ENCODE data around the gene MYL7. TPM values are rescaled to one million over a fixed set of nuclear protein-coding genes. Genes with fewer than 3 reads are reported as not detected.
"Not testable (repeated sequence)": the region's sequence is repeated elsewhere in the genome, so short reads cannot be mapped to it uniquely, and the experiment has no call there.

MYL7 gene
- total RNA-seq, 1 donor from 2014 or later = not detected

DNA sequence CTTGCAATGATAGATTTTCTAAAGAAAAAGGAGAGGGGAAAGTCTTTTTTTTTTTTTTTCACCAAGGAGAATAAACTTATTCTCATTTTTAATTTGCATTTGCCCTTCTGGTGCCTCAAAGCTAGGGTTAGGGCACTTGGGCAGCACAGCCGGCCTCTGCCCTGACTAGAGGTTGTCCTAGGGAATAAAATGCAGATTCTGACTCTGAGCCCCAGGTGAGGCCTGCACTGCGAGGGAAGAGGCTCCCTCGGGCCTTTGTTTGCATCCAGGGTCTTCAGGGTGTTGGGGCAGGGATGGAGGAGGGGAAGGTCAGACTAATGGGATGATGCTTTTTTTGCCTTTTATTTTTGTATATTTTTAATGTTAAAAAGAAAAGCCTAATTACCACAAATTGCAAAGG, 7.8 kb downstream of the MYL7 start:
- no peak for DNase-seq (ENCODE audit: low read depth in 2 of 2)

DNA sequence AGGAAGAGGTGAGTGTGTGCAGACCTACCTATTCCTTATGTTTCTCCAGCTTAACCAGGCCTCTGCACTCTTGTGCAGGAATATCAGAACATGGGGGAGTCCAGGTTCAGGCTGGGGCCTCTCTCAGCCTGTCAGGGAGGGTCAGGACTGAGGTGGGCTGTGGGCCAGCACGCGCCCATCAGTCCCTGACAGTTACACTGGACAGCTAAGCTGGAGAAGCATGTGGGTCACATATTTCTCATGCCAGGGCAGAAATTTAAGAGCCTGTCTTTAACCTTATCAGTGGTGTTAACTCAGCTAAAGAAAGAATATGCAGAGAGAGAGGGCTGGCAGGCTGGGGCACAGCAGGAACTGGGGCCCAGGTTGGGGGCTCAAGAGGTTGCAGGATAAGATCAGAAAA, 9.1 kb downstream of the MYL7 start:
- DNase-seq (ENCODE audit: low read depth in 2 of 2) = no peak

DNA sequence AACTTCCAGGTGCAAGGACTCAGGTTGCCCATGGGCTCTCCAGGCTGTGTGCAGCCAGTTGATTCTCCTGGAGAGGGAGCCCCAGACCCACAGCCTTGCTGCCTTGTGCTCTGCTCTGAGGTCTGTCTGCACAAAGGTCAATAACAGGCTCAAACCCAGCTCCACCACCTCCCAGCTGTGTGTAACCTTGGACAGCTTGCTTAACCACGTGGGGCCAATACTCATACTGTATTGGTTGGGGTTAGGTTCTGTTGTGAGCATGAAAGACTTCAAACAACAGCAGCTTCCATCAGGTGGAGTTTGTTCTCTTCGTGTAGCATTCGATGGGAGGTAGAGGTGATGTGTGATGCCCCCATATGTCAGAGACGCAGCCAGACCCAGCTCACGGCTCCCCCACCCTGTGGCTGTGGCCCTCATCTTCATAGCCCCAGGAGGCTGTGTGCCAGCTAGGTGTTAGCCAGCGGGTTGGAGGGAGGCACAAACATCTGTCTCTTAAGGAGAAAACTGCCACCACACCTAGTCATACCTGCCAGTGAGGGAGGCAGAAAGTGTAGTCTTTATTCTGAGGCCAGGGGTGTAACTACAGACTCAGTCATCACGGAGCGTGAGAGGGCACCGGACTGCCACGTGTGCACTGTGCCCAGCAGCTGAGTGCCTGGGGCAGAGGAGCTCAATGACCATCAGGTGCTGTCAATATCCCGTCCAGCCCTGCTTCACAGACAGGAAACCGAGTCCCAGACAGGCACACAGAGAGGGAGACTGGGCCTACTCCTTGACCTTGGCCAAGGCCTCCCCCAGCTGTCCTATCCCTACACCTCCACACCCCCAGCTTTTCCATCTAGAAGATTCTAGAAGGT, 9.7 kb downstream of the MYL7 start:
- no peak for DNase-seq (ENCODE audit: low read depth in 2 of 2)

DNA sequence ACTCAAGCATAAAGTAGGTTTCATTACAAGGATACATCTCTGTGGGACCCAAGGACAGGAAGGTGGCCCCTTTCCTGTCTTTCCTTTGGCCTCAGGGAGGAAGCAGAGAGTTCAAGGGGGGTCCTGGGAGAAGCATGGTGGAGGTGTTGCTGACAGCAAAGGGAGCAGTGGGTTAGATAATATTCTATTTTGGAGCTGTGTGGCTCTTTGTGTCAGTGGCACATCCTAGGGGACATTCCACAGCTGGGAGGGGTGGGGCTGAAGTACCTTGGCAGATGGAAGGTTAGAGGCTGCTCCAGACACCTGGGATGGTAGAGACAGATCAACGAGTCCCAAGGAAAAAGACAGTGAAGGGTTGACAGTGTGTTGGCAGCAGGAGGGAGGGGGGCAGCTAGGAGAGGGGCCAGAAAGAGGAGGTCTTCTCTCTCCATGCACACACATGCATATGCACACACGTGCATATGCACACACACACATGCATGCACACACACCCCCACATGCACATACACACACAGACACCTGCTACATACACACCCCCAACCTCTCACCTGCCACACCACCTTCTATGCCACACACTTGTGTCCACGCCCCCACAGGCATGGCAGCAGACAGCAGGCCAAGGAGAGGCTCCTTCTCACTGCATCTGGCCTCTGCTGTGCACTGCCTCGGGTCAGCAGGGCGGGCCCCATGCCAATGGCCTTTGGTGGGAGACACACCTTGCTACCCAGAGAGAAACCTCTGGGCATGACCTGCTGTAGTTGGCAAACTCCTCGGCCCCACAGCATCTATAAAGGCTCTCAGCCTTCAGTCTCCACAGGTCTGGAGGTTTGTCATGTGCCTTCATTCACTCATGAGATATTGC, 12.2 kb downstream of the MYL7 start:
- DNase-seq (ENCODE audit: low read depth in 2 of 2) = no peak

DNA sequence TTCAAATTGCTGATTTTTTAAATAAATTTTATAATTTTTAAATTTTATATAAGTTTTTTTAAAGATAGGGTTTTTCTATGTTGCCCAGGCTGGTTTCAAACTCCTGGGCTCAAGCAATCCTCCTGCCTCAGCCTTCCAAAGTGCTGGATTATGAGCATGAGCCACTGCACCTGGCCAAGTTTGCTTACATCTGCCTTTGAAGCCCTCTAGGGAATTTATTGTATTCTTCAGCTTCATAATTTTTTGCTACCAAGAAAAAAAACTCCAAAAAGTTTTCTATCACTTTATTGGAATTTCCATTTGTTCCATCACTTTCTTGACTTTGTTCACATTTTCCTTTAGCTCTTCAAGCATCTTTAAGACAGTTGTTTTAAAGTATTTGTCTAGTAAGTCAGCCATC, 14.0 kb downstream of the MYL7 start:
- DNase-seq (ENCODE audit: low read depth in 2 of 2) = no peak

DNA sequence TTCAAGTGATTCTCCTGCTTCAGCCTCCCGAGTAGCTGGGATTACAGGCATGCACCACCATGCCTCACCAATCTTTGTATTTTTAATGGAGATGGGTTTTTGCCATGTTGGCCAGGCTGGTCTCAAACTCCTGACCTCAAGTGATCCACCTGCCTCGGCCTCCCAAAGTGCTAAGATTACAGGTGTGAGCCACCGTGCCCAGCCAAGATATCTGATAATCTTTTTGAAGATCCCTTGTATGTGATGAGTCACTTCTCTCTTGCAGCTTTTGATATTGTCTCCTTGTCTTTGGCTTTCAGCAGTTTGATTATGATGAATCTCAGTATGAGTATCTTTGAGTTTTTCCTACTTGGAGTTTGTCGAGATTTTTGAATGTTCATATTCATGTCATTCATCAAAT, 14.6 kb downstream of the MYL7 start:
- DNase-seq (ENCODE audit: low read depth in 2 of 2) = not testable (repeated sequence)

DNA sequence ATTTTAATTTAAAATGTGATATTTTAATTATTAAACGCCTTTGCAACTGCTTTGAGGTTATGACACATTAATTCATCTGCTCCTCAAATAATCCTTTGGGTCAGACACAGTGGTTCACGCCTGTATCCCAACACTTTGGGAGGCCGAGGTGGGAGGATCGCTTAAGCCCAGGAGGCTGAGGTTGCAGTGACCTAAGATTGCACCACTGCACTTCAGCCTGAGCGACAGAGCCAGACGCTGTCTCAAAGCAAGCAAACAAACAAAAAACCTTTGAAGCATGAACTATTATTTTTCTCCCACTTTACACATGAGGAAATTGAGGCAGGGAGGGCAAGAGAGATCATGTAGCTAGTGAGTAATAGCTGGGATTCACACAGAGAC, 16.3 kb downstream of the MYL7 start:
- DNase-seq (ENCODE audit: low read depth in 2 of 2) = no peak

DNA sequence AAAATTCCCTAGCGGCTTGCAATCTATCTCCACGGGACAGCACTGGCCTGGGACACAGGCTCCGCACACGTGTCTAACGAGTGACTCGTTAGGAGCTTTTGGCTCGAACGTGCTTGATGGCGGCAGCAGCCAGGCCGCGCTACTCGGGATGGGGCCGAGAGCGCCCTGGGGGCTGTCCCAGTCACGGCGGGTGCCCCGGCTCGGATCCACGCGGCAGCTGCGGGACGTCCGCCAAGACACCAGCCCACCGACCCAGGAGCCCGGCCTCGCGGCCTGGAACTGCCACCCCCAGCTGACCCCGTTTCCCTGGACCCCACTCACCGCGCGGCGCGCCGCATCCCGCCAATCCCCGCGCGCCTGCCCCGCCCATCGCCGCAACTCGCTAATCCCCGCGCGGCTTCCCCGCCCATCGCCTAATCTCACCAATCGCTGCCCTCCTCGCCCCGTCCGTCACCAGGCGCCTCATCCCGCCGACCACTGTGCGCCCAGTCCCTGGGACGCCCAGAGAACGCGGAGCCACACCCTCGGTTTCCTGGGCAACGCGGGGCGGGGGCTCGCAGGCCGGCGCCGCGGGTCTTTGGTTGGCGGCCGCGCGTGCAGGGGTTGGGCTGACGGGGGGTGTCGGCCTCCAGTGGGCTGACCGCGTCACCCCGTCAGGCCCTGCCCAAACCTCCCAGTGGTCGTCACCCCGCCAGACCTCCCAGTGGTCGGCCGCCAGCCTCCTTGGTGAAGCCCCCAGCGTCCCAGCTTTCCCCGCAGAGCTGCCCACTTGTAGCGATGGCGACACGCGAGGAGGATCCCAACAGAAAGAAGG, 17.7 kb downstream of the MYL7 start, which contains the start of gene POLD2:
POLD2 (minus strand) TSS at position 359 of the 814 bp plus-strand sequence. CDS start 1,495 bp downstream, outside the sequence.
- peak; percentile 96 to 97 for DNase-seq (ENCODE audit: low read depth in 2 of 2)

DNA sequence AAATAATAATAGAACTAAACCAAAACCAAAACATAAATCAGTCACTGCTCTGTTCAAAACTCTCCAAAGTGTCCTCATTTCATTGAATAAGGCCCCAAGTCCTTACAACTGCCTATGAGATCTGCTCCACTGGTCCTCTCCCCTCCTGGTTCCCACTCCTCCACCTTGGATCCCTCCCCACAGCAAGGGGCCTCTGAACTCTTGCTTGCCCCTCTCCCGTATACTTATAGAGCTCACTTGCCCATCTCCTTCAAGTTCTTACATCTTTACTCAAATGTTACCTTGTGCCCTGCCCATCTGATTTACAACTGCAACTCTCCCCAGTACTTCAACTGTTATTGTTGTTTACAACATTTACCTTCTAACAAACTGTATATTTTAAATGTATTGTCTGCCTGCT, 18.6 kb downstream of the MYL7 start:
- DNase-seq (ENCODE audit: low read depth in 2 of 2) = no peak

DNA sequence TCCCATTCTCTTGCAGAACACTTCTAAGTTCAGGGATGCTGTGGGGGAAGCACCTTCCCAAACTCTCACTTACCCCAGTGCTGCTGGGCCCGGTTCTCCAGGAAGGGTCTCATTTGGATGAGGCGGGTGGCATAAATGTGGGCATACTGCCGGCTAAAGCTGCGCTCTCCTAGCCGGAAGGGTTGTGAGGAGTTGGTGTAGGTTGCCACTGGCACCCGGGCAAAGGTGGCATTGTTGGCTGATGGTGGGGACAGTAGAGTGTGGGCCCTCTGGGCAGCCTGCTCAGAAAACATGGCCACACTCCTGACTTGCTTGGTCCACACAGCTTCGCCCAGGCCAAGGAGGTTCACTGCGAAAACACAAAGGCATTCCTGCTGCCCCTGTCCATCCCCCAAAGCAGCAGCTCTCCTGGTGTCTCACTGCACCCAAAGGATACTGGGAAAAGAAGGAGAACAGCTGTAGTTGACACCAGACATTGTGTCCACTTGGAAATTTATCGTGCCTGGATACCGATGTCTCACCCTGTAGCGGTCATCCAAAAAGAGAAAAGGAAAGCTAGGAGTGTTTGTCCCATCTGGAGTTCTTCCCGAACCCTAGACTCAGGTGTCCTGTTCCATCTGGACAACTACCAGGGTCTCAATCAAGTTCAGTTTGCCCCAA, 19.2 kb downstream of the MYL7 start:
- DNase-seq (ENCODE audit: low read depth in 2 of 2) = no peak

DNA sequence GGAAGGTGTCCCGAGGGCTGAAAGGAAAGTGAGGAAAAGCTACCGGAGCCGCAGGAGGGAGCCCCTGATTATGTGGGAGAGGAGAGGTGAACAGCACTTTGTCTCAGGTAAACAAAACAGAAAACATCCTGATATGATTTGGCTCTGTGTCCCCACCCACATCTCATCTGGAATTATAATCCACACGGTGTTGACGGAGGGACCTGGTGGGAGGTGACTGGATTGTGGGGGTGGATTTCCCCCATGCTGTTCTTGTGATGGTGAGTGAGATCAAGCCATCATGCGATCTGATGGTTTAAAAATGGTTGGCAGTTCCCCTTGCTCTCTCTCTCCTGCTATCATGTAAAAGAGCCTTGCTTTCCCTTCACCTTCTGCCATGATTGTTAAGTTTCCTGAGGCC, 20.7 kb downstream of the MYL7 start:
- DNase-seq (ENCODE audit: low read depth in 2 of 2) = no peak

DNA sequence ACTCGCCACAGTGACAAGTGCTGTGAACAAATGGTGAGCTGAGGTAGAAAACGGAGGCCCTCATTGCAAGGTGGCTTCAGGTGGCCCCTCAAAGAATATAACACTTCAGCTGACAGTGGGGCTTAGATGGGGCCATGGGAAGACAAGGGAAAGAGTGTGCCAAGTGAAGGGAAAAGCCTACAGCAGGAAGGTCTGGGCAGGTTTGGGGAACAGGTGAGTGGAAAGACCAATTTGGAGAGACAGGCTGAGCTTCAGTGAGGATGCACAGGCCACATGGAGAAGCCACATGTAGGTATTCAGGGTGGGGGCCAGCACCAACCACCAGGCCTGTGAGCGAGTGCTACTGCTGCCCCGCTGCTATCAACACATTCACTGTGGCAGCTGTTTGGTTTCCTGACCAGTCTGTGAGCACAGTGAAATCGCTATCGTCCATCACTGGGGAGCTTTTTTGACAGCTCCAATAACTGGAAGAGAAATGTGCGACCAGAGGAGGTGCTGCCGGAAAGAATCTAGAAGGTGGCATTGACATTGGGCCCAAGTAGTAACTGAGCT, 21.2 kb downstream of the MYL7 start:
- no peak for DNase-seq (ENCODE audit: low read depth in 2 of 2)

DNA sequence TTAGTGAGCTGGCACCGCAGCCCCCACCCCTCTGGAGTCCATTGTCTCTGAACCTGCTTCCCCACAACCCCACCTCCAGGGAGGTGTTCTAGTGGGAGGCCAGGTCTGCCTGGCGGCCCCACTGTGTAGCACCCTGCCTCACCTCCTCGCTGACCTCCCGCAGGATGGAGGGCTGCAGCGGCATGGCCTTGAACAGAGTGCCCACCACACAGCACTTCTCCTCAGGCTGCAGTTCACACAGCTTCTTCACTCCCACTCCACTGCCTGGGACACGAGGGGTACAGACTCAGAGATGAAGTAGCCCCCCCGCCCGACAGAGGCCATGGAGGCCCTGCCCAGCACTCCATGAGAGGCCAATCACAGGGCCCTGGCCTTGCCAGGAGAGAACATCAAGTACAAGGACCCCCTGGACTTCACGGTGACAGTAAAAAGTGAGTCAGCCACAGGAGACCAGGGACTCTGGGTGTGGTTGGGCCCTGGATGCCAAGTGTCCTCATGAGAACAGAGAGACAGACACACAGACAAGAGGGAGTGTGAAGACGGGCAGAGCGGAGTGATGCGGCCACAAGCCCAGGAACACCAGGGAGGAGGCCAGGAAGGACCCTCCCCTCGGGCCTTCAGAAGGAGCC, 23.2 kb downstream of the MYL7 start:
- DNase-seq (ENCODE audit: low read depth in 2 of 2) = no peak

DNA sequence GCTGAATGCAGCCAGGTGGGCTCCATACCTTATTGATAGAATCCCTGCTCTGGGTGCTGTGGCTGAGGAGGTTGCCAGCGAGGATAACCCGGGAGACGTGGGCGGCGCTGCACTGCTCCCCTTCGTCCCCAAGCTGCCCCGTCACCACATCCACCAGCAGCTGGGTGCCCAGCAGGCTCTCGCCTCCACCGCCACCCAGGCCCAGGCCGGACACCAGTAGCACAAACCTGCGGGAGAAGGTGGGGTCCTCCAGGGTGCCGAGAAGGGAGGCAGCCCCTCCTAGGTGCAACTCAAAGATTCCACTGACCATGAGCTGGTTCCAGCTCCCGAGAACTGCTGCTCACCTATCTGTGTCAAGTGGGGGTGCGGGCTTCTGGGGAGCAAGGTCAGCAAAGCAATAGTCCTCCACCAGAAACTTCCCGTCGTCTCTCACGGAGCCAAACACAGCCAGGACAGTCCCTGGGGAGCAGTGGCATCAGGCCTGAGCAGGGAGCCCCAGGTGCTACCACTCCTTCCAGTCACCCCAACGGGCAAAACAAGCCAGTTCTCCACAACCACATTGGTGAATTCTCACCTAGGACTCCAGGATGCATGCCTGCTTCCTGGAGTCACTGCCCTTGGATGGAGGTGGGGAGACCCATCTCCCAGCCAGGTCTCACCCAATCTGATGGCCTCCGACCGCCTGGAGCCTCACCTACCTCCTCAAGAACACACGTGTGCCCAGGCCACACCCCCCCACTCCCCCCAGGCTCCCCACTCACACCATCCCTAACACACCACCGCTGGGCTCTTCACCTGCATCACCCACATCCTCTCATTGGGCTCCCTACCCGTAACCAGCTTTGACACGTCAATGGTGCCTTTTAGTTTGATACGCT, 24.1 kb downstream of the MYL7 start:
- DNase-seq (ENCODE audit: low read depth in 2 of 2) = no peak

DNA sequence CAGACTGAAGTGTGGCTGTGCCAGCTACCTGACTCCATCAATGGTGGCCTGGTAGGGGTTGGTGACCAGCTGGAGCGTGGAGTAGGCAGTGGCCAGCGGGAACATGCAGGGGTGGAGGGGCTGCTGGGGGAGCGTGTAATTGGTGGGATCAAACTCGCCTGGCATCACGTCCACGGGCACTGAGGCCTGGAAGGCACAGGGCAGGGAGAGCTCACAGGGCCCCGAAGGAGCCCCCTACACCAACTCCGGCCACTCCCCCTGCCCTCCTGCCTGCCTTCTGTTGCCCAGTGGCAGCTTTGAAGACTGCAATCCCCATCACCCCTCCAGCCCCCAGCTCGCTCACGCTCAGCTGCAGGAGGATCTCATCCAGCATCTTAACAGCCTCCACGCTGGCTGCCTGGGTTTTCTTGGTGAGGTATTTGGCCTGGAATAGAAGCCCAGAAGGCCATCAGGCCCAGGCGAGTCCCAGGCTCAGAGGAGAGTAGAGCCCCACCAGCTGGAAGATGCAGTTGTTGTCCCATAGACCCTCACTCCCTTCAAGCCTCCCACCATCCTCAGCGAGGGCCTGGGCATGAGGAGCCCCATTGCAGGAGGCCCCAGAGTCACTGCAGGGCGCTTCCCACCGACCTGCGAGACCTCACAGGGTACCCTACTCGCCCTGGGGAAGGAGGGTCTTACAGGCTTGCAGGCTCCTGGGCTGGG, 24.9 kb downstream of the MYL7 start:
- DNase-seq (ENCODE audit: low read depth in 2 of 2) = no peak

DNA sequence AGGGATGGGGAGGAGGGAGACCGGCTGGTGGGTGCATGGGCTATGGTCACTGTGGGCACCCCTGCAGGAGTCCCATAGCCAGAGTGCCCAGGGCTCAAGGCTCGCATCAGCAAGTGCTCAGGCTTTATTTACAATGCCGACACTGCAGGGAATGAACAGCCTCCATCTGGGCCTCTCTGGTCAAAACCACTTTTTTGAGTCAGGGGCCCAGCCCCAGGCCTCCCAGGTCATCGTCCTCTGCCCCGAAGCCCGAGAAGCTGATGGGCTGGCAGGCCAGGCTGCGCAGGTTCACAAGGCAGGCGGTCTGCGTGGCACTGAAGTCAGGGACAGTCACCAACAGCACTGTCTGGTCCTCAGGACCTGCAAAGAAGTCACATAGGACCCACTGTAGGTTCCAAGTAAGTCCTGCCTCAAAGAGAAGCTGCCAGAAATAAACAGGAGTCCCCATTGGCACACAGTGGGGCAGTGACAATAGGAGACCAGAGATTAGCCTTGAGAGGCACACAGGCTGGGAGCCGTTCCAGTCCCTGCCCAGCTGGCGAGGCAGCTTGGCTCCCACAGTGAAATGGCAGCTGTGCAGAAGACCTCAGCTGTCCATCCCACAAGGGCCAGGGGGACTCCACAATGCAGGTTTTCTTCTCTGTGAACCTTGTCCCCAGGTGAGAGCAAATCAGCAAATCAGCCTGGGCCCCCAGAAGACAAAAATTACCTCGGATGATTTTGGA, 26.4 kb downstream of the MYL7 start:
- DNase-seq (ENCODE audit: low read depth in 2 of 2) = no peak

DNA sequence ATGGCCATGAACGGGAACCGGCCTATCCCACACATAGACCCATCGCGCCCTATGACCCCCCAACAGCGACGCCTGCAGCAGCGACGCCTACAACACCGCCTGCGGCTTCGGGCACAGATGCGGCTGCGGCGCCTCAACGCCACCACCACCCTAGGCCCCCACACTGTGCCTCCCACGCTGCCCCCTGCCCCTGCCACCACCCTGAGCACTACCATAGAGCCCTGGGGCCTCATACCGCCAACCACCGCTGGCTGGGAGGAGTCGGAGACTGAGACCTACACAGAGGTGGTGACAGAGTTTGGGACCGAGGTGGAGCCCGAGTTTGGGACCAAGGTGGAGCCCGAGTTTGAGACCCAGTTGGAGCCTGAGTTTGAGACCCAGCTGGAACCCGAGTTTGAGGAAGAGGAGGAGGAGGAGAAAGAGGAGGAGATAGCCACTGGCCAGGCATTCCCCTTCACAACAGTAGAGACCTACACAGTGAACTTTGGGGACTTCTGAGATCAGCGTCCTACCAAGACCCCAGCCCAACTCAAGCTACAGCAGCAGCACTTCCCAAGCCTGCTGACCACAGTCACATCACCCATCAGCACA, 27.3 kb downstream of the MYL7 start:
- DNase-seq (ENCODE audit: low read depth in 2 of 2) = no peak
